Type B pancreatic cell (in vitro differentiated cells): ENCODE results near the gene PSMD7. TPM values are rescaled to one million over a fixed set of nuclear protein-coding genes. Genes with fewer than 3 reads are reported as not detected.

Experiments
- DNase-seq: peaks from one replicate; pipeline ENCODE4 v3.0.0; 2021; ENCODE audit warnings: mixed read lengths; ENCODE audit not compliant: unreplicated experiment; ENCODE audit errors: extremely low spot score
- H3K27ac Mint-ChIP-seq: 2 replicates; pipeline ENCODE4 v1.8.0; 2021; ENCODE audit warnings: mild to moderate bottlenecking, mixed read lengths
- H3K27me3 Mint-ChIP-seq: 2 replicates; pipeline ENCODE4 v1.8.0; 2021; ENCODE audit warnings: mixed read lengths
- H3K36me3 Mint-ChIP-seq: 2 replicates; pipeline ENCODE4 v1.8.0; 2021; ENCODE audit warnings: mixed read lengths
- H3K4me1 Mint-ChIP-seq: one replicate; pipeline ENCODE4 v1.8.0; 2021; ENCODE audit warnings: mixed read lengths; ENCODE audit not compliant: unreplicated experiment
- H3K4me3 Mint-ChIP-seq: 2 replicates; pipeline ENCODE4 v1.8.0; 2021; ENCODE audit warnings: mild to moderate bottlenecking, mixed read lengths
- H3K9me3 Mint-ChIP-seq: 2 replicates; pipeline ENCODE4 v1.8.0; 2021; ENCODE audit warnings: mixed read lengths
- CTCF ChIP-seq: fragments of 200-600 bp; sonication (generic); conservative IDR thresholded peaks from 2 replicates; pipeline ENCODE4 v1.5.0; 2021; ENCODE audit warnings: antibody characterized with exemption, mild to moderate bottlenecking
- total RNA-seq: library from RNA; stranded (reverse); gene quantifications from 2 replicates; pipeline ENCODE4 v1.2.1, GENCODE V29; 2021; ENCODE audit warnings: low replicate concordance

The PSMD7 gene
- total RNA-seq, 1 donor from 2014 or later: 91.3 TPM

- Mint-ChIP-seq H3K36me3 (peaks cover 7% of the 10 kb centered on the region), H3K4me1 (peaks cover 14% of the 10 kb centered on the region), H3K27me3 (no peaks in the 10 kb centered on the region), H3K4me3 (peak overlapping the region; percentile 96), H3K9me3 (no peaks in the 10 kb centered on the region), H3K27ac (peak overlapping the region; percentile 97)
- no peak for DNase-seq
- no peak for TF ChIP-seq CTCF
These were observed 546 bp upstream of the PSMD7 start for GRCh38 chr16:74296104-74296431.

DNA sequence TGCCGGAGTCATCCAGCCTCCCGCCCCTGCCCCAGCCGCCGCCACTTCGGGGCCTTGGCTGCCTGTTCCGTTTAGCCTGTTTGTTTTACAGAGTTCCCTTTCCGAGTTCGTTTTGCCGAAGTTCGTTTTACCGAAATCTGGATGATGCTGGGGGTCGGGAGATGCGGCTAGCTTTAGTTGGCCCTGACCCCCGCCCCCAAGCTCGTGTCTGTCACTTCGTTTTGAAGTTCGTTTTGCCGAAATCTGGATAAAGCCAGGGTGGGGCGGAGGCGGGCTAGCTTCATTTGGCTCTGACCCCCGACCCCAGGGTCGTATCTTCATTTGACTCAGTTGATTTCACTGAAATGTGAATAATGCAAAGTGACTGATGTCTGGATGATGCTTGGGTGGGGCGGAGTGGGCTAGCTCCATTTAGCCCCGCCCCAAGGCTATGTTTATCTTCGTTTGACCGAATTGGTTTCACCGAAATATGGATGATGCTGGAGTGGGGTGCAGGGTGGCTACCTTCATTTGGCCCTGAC is 591 bp downstream of the PSMD7 start:
- H3K27me3 Mint-ChIP-seq: no peaks in the 10 kb centered on the region
- TF ChIP-seq CTCF: no peak
- H3K36me3 Mint-ChIP-seq: peaks cover 15% of the 10 kb centered on the region
- peak overlapping the region; percentile 97 for H3K27ac Mint-ChIP-seq
- H3K4me1 Mint-ChIP-seq: peaks cover 14% of the 10 kb centered on the region
- DNase-seq: no peak
- peak overlapping the region; percentile 96 for H3K4me3 Mint-ChIP-seq
- no peaks in the 10 kb centered on the region for H3K9me3 Mint-ChIP-seq

GRCh38 chr16:74298104-74298503 is 1.5 kb downstream of the PSMD7 start:
- Mint-ChIP-seq H3K9me3 (no peaks in the 10 kb centered on the region), H3K4me3 (peak overlapping the region; percentile 96), H3K27me3 (no peaks in the 10 kb centered on the region), H3K4me1 (peaks cover 14% of the 10 kb centered on the region), H3K27ac (peak overlapping the region; percentile 97), H3K36me3 (peaks cover 17% of the 10 kb centered on the region)
- no peak for DNase-seq
- no peak for TF ChIP-seq CTCF

GRCh38 chr16:74302341-74302740 is 5.7 kb downstream of the PSMD7 start:
- no peak overlapping the region for H3K27ac Mint-ChIP-seq
- peaks cover 3% of the 10 kb centered on the region for H3K4me1 Mint-ChIP-seq
- peaks cover 20% of the 10 kb centered on the region for H3K36me3 Mint-ChIP-seq
- H3K9me3 Mint-ChIP-seq: no peaks in the 10 kb centered on the region
- TF ChIP-seq CTCF: no peak
- DNase-seq: no peak
- no peak overlapping the region for H3K4me3 Mint-ChIP-seq
- H3K27me3 Mint-ChIP-seq: no peaks in the 10 kb centered on the region

- peak; percentile 64 for TF ChIP-seq CTCF
- no peaks in the 10 kb centered on the region for H3K27me3 Mint-ChIP-seq
- H3K27ac Mint-ChIP-seq: no peak overlapping the region
- H3K4me3 Mint-ChIP-seq: no peak overlapping the region
- no peak for DNase-seq
- no peaks in the 10 kb centered on the region for H3K4me1 Mint-ChIP-seq
- H3K36me3 Mint-ChIP-seq: peaks cover 20% of the 10 kb centered on the region
- no peaks in the 10 kb centered on the region for H3K9me3 Mint-ChIP-seq
These were observed 7.7 kb downstream of the PSMD7 start for GRCh38 chr16:74304164-74304834.
